Osteocyte (in vitro differentiated cells): Measurements from ENCODE around the gene MYEOV. TPM values are rescaled to one million over a fixed set of nuclear protein-coding genes. Genes with fewer than 3 reads are reported as not detected.

ENCODE experiments used
- DNase-seq: peaks from one replicate; pipeline ENCODE4 v3.0.0; 2021; ENCODE audit warnings: mixed read lengths; ENCODE audit not compliant: unreplicated experiment; ENCODE audit errors: extremely low spot score
- H3K27ac Mint-ChIP-seq: one replicate; pipeline ENCODE4 v1.8.0; 2021; ENCODE audit warnings: mild to moderate bottlenecking, mixed read lengths; ENCODE audit not compliant: unreplicated experiment
- H3K27me3 Mint-ChIP-seq: one replicate; pipeline ENCODE4 v1.8.0; 2021; ENCODE audit warnings: mixed read lengths; ENCODE audit not compliant: unreplicated experiment
- H3K36me3 Mint-ChIP-seq: one replicate; pipeline ENCODE4 v1.8.0; 2021; ENCODE audit warnings: mixed read lengths; ENCODE audit not compliant: unreplicated experiment
- H3K4me1 Mint-ChIP-seq: one replicate; pipeline ENCODE4 v1.8.0; 2021; ENCODE audit warnings: mixed read lengths; ENCODE audit not compliant: unreplicated experiment
- H3K4me3 Mint-ChIP-seq: one replicate; pipeline ENCODE4 v1.8.0; 2021; ENCODE audit warnings: mild to moderate bottlenecking, moderate library complexity, mixed read lengths; ENCODE audit not compliant: unreplicated experiment
- H3K9me3 Mint-ChIP-seq: one replicate; pipeline ENCODE4 v1.8.0; 2021; ENCODE audit warnings: mixed read lengths; ENCODE audit not compliant: unreplicated experiment
- total RNA-seq: library from RNA; stranded (reverse); gene quantifications from 2 replicates; pipeline ENCODE4 v1.2.1, GENCODE V29; 2021
- TF ChIP-seq, protein P1 (sequence below): fragments of 200-600 bp; sonication (generic); IDR thresholded peaks from 2 replicates; pipeline ENCODE4 v1.5.0; 2021; ENCODE audit warnings: antibody characterized with exemption, mild to moderate bottlenecking, moderate library complexity

Gene MYEOV
- total RNA-seq, 1 donor from 2014 or later: 1.8 TPM

DNA sequence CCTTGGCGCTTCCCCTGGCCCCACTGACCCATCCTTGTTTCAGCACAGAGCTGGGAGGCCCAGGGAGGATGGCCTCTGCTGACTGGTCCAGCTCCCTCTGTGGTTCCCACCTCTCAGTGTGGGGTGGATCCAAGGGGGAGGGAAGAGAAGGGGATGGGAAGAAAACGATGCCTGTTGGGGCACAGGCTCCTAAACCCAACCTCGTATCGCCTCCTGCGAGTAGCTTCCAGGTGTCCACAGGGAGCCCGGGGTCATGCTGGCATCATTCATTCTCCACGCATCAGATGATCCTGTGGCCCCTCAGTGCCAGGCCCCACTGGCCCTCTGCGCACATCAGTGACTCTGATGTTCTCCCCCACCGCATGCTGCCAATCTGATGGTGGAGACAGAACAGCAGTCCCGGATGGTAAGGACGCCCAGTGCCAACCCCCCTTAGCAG lies 5.1 kb downstream of the MYEOV start:
- TF ChIP-seq, protein P1, sequence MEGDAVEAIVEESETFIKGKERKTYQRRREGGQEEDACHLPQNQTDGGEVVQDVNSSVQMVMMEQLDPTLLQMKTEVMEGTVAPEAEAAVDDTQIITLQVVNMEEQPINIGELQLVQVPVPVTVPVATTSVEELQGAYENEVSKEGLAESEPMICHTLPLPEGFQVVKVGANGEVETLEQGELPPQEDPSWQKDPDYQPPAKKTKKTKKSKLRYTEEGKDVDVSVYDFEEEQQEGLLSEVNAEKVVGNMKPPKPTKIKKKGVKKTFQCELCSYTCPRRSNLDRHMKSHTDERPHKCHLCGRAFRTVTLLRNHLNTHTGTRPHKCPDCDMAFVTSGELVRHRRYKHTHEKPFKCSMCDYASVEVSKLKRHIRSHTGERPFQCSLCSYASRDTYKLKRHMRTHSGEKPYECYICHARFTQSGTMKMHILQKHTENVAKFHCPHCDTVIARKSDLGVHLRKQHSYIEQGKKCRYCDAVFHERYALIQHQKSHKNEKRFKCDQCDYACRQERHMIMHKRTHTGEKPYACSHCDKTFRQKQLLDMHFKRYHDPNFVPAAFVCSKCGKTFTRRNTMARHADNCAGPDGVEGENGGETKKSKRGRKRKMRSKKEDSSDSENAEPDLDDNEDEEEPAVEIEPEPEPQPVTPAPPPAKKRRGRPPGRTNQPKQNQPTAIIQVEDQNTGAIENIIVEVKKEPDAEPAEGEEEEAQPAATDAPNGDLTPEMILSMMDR: no peak
- Mint-ChIP-seq H3K36me3 (no peaks in the 10 kb centered on the region), H3K27me3 (no peaks in the 10 kb centered on the region), H3K4me3 (no peak overlapping the region), H3K4me1 (peaks cover 73% of the 10 kb centered on the region), H3K27ac (peak overlapping the region; percentile 85), H3K9me3 (no peaks in the 10 kb centered on the region)
- DNase-seq: no peak

DNA sequence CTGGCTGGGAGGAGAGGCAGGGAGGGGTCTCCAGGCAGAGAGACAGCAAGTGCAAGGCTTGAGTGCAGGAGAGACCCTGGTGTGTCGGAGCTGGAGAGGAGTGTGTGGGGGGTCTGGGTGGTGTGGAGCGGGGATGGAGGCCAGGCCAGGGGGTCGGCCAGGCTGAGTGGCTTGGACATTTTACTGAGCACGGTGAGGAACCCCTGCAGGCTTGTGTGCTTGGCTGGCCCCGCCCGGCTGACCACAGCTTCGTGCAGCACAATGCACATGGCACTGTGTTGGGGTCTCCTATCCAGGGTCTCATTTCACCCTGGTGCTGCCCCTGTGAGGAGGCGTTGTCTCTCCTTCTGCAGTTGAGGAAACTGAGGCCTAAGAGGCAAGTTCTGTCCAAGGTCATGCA lies 5.6 kb downstream of the MYEOV start:
- no peak overlapping the region for H3K4me3 Mint-ChIP-seq
- DNase-seq: no peak
- no peaks in the 10 kb centered on the region for H3K27me3 Mint-ChIP-seq
- no peaks in the 10 kb centered on the region for H3K9me3 Mint-ChIP-seq
- no peaks in the 10 kb centered on the region for H3K36me3 Mint-ChIP-seq
- peaks cover 72% of the 10 kb centered on the region for H3K4me1 Mint-ChIP-seq
- peak overlapping the region; percentile 70 for H3K27ac Mint-ChIP-seq
- TF ChIP-seq, protein P1: no peak

- no peaks in the 10 kb centered on the region for H3K36me3 Mint-ChIP-seq
- DNase-seq: no peak
- peaks cover 70% of the 10 kb centered on the region for H3K4me1 Mint-ChIP-seq
Measured at GRCh38 chr11:69300120-69301060, 6.4 kb downstream of the MYEOV start.

DNA sequence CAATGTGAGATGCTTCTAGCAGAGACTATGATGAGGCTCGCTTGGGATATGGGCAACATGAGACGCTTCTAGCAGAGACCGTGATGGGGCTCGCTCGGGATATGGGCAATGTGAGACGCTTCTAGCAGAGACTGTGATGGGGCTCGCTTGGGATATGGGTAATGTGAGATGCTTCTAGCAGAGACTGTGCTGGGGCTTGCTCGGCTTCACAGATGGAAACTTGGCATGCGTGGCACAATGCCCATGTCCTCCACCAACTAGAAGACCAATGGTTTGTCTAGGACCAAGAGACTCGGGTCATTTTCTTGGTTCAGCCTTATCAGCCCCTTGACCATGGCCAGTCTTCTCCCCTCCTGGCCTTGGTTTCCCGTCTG lies 7.1 kb downstream of the MYEOV start:
- Mint-ChIP-seq H3K9me3 (no peaks in the 10 kb centered on the region), H3K27ac (peak overlapping the region; percentile 54), H3K36me3 (no peaks in the 10 kb centered on the region), H3K4me1 (peaks cover 73% of the 10 kb centered on the region), H3K4me3 (no peak overlapping the region), H3K27me3 (no peaks in the 10 kb centered on the region)
- DNase-seq: no peak
- TF ChIP-seq, protein P1: no peak

More at GRCh38 chr11:69300120-69301060, 6.4 kb downstream of the MYEOV start:
- Mint-ChIP-seq H3K4me3 (no peak overlapping the region), H3K9me3 (no peaks in the 10 kb centered on the region), H3K27me3 (no peaks in the 10 kb centered on the region), H3K27ac (peak overlapping the region; percentile 70)
- TF ChIP-seq, protein P1: no peak
